SK-N-SH (cell line): Measurements from ENCODE around the gene COPS4. TPM values are rescaled to one million over a fixed set of nuclear protein-coding genes. Genes with fewer than 3 reads are reported as not detected.

Experiments
- CTCF ChIA-PET: fragments of 300-600, 350-600 bp; formaldehyde crosslinking; extraction: SDS; loops from one replicate; lab custom pipeline; 2021; lab: Yijun Ruan, JAX
- POLR2A ChIA-PET: fragments of 350-600 bp; sonication (Branson Sonifier 250); formaldehyde crosslinking; extraction: SDS; loops from one replicate; lab custom pipeline; 2020; ENCODE audit warnings: antibody characterized with exemption, inconsistent platforms; lab: Yijun Ruan, JAX
- DNase-seq: peaks from one replicate; pipeline ENCODE4 v3.0.0; 2012
- H2AFZ ChIP-seq: fragments of 200-600 bp; sonication (generic); 2 replicates; pipeline ENCODE4 v1.8.1; 2016; ENCODE audit warnings: antibody characterized with exemption, mild to moderate bottlenecking, low read depth
- H3F3A ChIP-seq: fragments of 200-600 bp; sonication (generic); replicated peaks from 2 replicates; pipeline ENCODE3; 2016; ENCODE audit warnings: antibody characterized with exemption, mild to moderate bottlenecking; ENCODE audit not compliant: insufficient read depth
- H3K27ac ChIP-seq, 2 experiments: fragments of 200-500 bp in 1 of 2; fragments of 200-600 bp in 1 of 2; sonication (Bioruptor generic) in 1 of 2; sonication (generic), shearing (Covaris generic) in 1 of 2; 2 replicates each; pipeline versions ENCODE4 v1.5.1 to v1.6.1; 2014 to 2016; ENCODE audit warnings: low read depth in 2 of 2, inconsistent platforms in 1 of 2, low read length in 1 of 2, mild to moderate bottlenecking in 1 of 2, mixed read lengths in 1 of 2
- H3K27me3 ChIP-seq: fragments of 200-600 bp; sonication (generic), shearing (Covaris generic); 2 replicates; pipeline ENCODE4 v1.6.1; 2016; ENCODE audit warnings: mixed run types; ENCODE audit not compliant: insufficient read depth
- H3K36me3 ChIP-seq, 2 experiments: fragments of 200-500 bp in 1 of 2; fragments of 200-600 bp in 1 of 2; sonication (Bioruptor generic) in 1 of 2; sonication (generic) in 1 of 2; replicated peaks in 1 of 2; 2 replicates each; pipeline versions ENCODE3 to v1.5.1; 2014 to 2016; ENCODE audit warnings: low read length in 1 of 2, mild to moderate bottlenecking in 1 of 2; ENCODE audit not compliant: insufficient read depth in 2 of 2, control insufficient read depth in 1 of 2
- H3K4me1 ChIP-seq, 2 experiments: fragments of 200-500 bp in 1 of 2; fragments of 200-600 bp in 1 of 2; sonication (Bioruptor generic) in 1 of 2; sonication (generic), shearing (Covaris generic) in 1 of 2; 2 replicates each; pipeline versions ENCODE4 v1.5.1 to v1.6.1; 2014 to 2016; ENCODE audit warnings: low read depth in 1 of 2, low read length in 1 of 2, mixed run types in 1 of 2; ENCODE audit not compliant: insufficient read depth in 2 of 2, control insufficient read depth in 1 of 2
- H3K4me2 ChIP-seq: fragments of 200-600 bp; sonication (generic), shearing (Covaris generic); 2 replicates; pipeline ENCODE4 v1.6.1; 2017; ENCODE audit warnings: mixed run types
- H3K4me3 ChIP-seq, 2 experiments: fragments of 200-500 bp in 1 of 2; fragments of 200-600 bp in 1 of 2; sonication (Bioruptor generic) in 1 of 2; sonication (generic), shearing (Covaris generic) in 1 of 2; 2 replicates each; pipeline versions ENCODE4 v1.5.1 to v1.8.1; 2014 to 2016; ENCODE audit warnings: low read depth in 2 of 2, inconsistent platforms in 1 of 2, low read length in 1 of 2, mild to moderate bottlenecking in 1 of 2, mixed read lengths in 1 of 2, moderate library complexity in 1 of 2
- H3K79me2 ChIP-seq: fragments of 200-600 bp; sonication (generic); 2 replicates; pipeline ENCODE4 v1.8.1; 2017; ENCODE audit warnings: mild to moderate bottlenecking; ENCODE audit not compliant: insufficient read depth
- H3K9ac ChIP-seq: fragments of 200-600 bp; sonication (generic); 2 replicates; pipeline ENCODE4 v1.6.1; 2017; ENCODE audit warnings: mixed run types
- H3K9me2 ChIP-seq: fragments of 200-600 bp; sonication (generic); 2 replicates; pipeline ENCODE4 v1.6.1; 2017; ENCODE audit warnings: mixed run types
- H3K9me3 ChIP-seq: fragments of 200-600 bp; sonication (generic); 2 replicates; pipeline ENCODE4 v1.6.1; 2017; ENCODE audit warnings: mixed run types, mild to moderate bottlenecking, moderate library complexity
- H4K20me1 ChIP-seq: fragments of 200-600 bp; sonication (generic); 2 replicates; pipeline ENCODE4 v1.6.1; 2017; ENCODE audit warnings: mild to moderate bottlenecking, mixed run types; ENCODE audit not compliant: insufficient read depth
- WGBS: methylation state at CpG from one replicate; pipeline ENCODE4 v1.1.6; 2017; ENCODE audit warnings: low lambda C conversion rate; 5-methylcytosine and 5-hydroxymethylcytosine counted together
- polyA plus RNA-seq, 3 experiments: library from polyadenylated mRNA; depleted of rRNA; stranded (reverse); fragments of >200 nt; gene quantifications; 2 replicates each; pipeline ENCODE4 v1.2.3, GENCODE V29; 2012
- small RNA-seq, 7 experiments: library from RNA; depleted of rRNA; stranded (forward); fragments of <200 nt; gene quantifications; one replicate each; pipeline ENCODE3, GENCODE V24; 2012
- TF ChIP-seq, protein P1 (sequence below): fragments of 200-600 bp; sonication (generic); IDR thresholded peaks from 2 replicates; pipeline ENCODE4 v1.6.1; 2017; ENCODE audit warnings: antibody characterized with exemption, mild to moderate bottlenecking, moderate library complexity

The COPS4 gene
- polyA plus RNA-seq, 1 of the 3 experiments (the other 2 are of a cell fraction) = 33.9 TPM

DNA sequence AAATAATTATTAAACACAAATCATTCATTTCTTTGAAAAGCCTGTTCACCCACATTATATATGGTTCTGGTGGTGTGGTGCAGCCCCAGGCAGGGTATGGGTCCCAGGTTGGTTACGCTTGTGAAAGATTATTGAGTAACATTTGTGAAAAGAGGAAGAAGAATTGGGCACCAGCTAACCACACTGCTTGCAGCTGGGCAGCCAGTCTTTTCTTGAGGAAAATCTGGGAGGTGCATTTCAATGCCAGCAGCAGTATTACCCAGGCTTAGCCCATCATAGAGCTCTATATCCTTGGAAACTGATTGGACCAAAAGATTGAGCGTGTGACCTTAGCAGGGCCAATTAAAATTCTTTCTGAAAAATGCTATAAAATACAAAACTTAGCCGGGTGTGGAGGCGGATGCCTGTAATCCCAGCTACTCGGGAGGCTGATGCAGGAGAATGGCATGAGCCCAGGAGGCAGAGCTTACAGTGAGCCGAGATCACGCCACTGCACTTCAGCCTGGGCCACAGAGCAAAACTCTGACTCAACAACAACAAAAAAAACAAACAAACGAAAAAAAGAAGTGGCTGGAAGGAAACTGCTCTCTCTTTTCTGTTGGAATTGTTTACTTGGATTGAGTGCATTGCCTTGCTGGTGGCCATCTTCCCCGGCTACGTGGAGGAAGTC lies 89.3 kb downstream of the COPS4 start:
- no peak for DNase-seq
- no peak overlapping the region for H3K27ac ChIP-seq
- peaks cover 8% of the 10 kb centered on the region for H3F3A ChIP-seq
- no peaks in the 10 kb centered on the region for H3K9me2 ChIP-seq
- 0 out of 2 replicates have a peak, but pooled peaks cover 2% of the 10 kb centered on the region for H3K9me3 ChIP-seq
- H3K9ac ChIP-seq = no peak overlapping the region
- H4K20me1 ChIP-seq = no peaks in the 10 kb centered on the region
- 46% methylated on average over 10 of the region's 10 CpGs for WGBS
- H2AFZ ChIP-seq = no peak overlapping the region
- no peak overlapping the region for H3K4me3 ChIP-seq
- H3K27me3 ChIP-seq = no peaks in the 10 kb centered on the region
- peaks cover 0 to 4% of the 10 kb centered on the region in 2 experiments for H3K36me3 ChIP-seq
- no peaks in the 10 kb centered on the region for H3K79me2 ChIP-seq
- H3K4me1 ChIP-seq = no peaks in the 10 kb centered on the region
- no peak overlapping the region for H3K4me2 ChIP-seq
- CTCF ChIA-PET = interaction anchor here (1.7 kb wide), 1 partner anchor 11 kb away, joined by 4 read pairs; no protein-coding TSS in a partner anchor
- POLR2A ChIA-PET = no interaction called here
- TF ChIP-seq, protein P1, sequence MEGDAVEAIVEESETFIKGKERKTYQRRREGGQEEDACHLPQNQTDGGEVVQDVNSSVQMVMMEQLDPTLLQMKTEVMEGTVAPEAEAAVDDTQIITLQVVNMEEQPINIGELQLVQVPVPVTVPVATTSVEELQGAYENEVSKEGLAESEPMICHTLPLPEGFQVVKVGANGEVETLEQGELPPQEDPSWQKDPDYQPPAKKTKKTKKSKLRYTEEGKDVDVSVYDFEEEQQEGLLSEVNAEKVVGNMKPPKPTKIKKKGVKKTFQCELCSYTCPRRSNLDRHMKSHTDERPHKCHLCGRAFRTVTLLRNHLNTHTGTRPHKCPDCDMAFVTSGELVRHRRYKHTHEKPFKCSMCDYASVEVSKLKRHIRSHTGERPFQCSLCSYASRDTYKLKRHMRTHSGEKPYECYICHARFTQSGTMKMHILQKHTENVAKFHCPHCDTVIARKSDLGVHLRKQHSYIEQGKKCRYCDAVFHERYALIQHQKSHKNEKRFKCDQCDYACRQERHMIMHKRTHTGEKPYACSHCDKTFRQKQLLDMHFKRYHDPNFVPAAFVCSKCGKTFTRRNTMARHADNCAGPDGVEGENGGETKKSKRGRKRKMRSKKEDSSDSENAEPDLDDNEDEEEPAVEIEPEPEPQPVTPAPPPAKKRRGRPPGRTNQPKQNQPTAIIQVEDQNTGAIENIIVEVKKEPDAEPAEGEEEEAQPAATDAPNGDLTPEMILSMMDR = no peak

Small RNAs within 50 kb of the gene (small RNA-seq; reads per million reads assigned to genes)
- 0 reads per million in 7 experiments for gene RNU6-615P

Other genes with a start within 250 kb of the COPS4 start
- gene SCD5, start 236.4 kb upstream of the COPS4 start, polyA plus RNA-seq (2012; rRNA removed) = 23.7 and 28.0 TPM in 2 replicates
- gene SEC31A, start 144.0 kb upstream of the COPS4 start, polyA plus RNA-seq (2012; rRNA removed) = 147 and 191 TPM in 2 replicates
- gene THAP9, start 134.4 kb upstream of the COPS4 start, polyA plus RNA-seq (2012; rRNA removed) = 1.5 and 1.6 TPM in 2 replicates
- gene LIN54, start 24.4 kb upstream of the COPS4 start, polyA plus RNA-seq (2012; rRNA removed) = 6.4 and 8.0 TPM in 2 replicates
- 11.2 and 11.3 TPM in 2 replicates for gene PLAC8, start 79.5 kb downstream of the COPS4 start, polyA plus RNA-seq (2012; rRNA removed)
- gene COQ2, start 249.6 kb downstream of the COPS4 start, polyA plus RNA-seq (2012; rRNA removed) = 14.8 and 15.6 TPM in 2 replicates